GM12801 (cell line): ENCODE results near the gene RANBP9.

Source experiments
- TF ChIP-seq, protein P1 (sequence below): IDR thresholded peaks from one replicate; pipeline ENCODE4 v1.5.1; 2011; ENCODE audit warnings: control low read depth; ENCODE audit not compliant: insufficient read length; ENCODE audit errors: extremely low read depth

RANBP9 gene

DNA sequence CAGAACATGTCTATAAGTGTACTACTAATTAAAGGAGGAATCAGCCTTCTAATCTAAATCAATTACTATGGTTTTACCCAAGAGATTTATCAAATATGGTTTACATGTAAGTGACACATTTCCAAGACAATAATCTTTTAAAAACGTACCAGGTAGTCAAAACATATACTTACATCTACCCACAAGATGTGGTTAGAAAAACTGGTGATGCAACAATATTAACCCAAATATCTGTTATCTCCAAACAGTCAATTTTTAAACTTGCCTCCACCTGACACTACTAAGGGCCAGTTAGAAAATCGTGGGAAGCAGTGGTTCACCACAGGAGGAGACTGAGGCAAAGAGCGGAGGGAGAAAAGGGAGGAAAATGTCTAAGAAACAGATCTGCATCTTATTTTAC lies 68.5 kb downstream of the RANBP9 start:
- TF ChIP-seq, protein P1, sequence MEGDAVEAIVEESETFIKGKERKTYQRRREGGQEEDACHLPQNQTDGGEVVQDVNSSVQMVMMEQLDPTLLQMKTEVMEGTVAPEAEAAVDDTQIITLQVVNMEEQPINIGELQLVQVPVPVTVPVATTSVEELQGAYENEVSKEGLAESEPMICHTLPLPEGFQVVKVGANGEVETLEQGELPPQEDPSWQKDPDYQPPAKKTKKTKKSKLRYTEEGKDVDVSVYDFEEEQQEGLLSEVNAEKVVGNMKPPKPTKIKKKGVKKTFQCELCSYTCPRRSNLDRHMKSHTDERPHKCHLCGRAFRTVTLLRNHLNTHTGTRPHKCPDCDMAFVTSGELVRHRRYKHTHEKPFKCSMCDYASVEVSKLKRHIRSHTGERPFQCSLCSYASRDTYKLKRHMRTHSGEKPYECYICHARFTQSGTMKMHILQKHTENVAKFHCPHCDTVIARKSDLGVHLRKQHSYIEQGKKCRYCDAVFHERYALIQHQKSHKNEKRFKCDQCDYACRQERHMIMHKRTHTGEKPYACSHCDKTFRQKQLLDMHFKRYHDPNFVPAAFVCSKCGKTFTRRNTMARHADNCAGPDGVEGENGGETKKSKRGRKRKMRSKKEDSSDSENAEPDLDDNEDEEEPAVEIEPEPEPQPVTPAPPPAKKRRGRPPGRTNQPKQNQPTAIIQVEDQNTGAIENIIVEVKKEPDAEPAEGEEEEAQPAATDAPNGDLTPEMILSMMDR, result no peak

DNA sequence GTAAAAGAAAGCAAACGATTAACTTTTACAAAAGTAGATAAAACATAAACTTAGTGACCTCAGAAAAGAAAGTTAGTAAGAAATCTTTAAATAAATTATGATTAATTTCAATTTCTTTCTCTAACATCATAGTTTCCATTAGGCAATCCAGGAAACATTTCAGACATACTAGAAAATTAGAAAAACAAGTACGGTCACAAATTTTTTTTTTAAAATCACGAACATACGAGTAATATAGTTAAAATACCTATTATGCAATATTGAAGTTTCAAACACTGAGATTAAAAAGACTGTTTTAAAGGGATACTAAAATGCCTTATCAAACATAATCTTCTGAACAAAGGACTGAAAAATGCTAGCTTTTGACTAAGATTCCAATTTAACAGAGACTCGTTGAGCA lies 70.3 kb downstream of the RANBP9 start:
- TF ChIP-seq, protein P1, result no peak

DNA sequence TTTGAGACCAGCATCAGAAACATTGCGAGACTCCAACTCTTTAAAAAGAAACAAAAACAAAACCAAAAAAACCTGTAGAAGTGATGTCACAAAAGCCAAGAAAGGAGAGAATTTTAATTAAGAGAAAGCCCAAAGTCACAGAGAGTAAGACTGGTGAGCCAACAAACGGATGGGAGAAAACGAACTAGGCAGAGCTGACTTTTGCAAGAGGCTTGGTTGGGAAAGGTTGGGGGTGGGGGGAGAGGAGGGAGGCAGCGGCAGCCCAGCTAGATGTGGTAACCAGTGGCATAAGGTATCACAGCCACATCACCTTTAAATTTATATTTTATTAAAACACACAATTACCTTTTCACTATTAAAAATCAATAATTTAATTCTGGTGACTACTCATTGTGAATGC lies 73.0 kb downstream of the RANBP9 start:
- TF ChIP-seq, protein P1, result no peak

DNA sequence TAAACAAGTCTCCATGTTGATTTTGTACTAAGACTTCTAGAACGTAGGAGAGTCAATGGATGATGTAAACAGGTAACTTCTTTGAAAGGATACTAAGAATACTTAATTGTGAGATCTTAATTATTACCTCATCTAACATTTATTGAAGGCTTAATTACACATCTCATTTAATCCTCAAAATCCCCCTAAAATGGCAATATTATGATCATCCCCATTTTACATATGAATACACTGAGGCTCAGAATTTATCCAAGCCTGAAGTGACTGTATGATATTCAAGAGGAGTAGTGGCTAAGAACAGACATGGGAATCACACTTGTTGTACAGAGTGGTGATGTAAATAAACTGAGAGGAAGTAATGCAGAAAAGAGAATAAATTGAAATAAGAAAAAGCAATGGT lies 73.6 kb downstream of the RANBP9 start:
- TF ChIP-seq, protein P1, result no peak

DNA sequence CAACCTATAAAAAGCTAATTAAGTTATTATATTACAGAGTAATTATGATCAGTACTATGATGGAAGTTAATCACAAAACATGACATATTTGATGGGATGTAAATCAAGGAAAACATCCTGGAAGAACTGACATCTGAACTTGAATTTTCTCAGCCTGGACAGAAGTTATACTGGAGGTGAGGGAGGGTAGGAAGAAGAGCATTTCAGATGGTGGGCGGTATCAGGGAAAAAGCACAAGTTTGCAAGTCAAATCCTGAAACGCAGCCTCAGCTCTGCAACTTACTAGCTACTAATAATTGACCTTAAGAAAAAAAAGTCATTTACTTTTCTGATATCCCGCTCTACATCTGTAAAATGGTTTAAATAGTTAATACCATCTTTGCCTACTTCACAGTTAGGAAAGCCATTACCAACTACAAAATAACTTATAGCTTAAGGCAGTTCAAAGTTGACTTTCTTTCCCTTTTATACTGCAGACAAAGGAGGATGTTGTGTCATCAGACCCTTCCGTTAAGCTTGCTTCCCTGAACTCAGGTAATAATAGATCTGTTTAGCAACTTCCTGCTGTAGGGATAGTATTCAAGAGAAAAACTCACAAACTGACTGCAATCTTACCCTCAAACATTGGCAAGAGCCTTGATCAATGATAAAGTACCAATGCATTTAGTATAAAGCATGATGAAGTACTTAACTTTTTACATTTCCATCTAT lies 75.5 kb downstream of the RANBP9 start:
- TF ChIP-seq, protein P1, result no peak

DNA sequence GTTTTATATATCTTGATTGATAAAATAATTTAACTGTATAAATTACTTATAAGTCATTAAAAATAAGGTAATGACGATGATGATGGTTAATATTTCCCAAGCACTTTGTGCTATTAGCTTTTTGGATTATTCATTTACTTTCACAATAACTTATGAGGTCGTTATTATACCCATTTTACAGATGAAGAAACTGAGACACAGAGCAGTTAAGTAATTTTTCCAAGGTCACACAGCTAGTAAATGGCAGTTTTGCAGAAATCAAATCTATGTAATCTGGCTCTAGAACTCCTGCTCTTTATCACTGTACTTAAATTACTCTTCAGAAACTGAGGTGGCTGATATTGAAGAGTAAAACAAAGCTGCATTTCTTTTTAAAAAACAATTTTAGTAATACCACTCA lies 78.3 kb downstream of the RANBP9 start:
- TF ChIP-seq, protein P1, result no peak

DNA sequence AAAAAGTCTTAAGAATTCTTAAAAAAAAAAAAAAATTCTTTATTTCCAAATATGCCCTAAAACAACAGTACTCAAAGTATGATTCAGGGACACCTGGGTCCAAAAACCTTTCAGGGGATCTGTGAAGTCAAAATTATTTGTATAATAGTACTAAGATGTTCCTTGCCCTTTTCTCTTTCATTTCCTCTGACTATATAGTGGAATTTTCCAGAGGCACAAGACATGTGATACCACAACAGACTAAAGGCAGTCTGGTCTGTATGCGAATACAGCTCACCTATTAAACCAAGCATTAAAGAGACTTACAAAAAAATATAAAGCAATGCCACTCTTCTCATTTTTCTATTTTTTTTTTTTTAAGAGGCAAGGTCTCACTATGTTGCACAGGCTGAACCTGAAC lies 81.1 kb downstream of the RANBP9 start:
- TF ChIP-seq, protein P1, result no peak
